Breast epithelium (tissue), 4 donors: ENCODE measurements around the gene SHISA2. TPM values are rescaled to one million over a fixed set of nuclear protein-coding genes. Genes with fewer than 3 reads are reported as not detected.

ENCODE experiments used
- DNase-seq, 2 donors: peaks; one replicate each; pipeline ENCODE4 v3.0.0-alpha.2; 2019; ENCODE audit warnings: low spot score in 2 of 2
- H3K27ac ChIP-seq, 2 donors: fragments of 200-600 bp; sonication (generic) in 1 of 2; one replicate each; pipeline ENCODE4 v1.5.1; 2016 to 2019; ENCODE audit warnings: mild to moderate bottlenecking in 1 of 2
- H3K27me3 ChIP-seq, 2 donors: fragments of 200-600 bp; sonication (generic) in 1 of 2; one replicate each; pipeline versions ENCODE4 v1.5.1 to v1.6.0; 2017 to 2019; ENCODE audit warnings: control low read depth in 1 of 2, mild to moderate bottlenecking in 1 of 2
- H3K36me3 ChIP-seq: fragments of 200-600 bp; one replicate; pipeline ENCODE4 v1.5.1; 2019
- H3K4me1 ChIP-seq, 2 donors: fragments of 200-600 bp; sonication (generic); one replicate each; pipeline ENCODE4 v1.5.1; 2016 to 2019; ENCODE audit warnings: control low read depth in 1 of 2
- H3K4me3 ChIP-seq, 3 donors: fragments of 200-600 bp; sonication (generic); 1 replicate in 2 of 3; 2 replicates in 1 of 3; pipeline ENCODE4 v1.5.1; 2016 to 2019; ENCODE audit warnings: mild to moderate bottlenecking in 3 of 3, moderate library complexity in 2 of 3
- H3K9me3 ChIP-seq, 2 donors: fragments of 200-600 bp; sonication (generic) in 1 of 2; one replicate each; pipeline ENCODE4 v1.5.1; 2016 to 2019; ENCODE audit warnings: control low read depth in 1 of 2
- POLR2A ChIP-seq: fragments of 450-650 bp; IDR thresholded peaks from one replicate; pipeline ENCODE4 v1.6.1; 2016; ENCODE audit warnings: antibody characterized with exemption, mild to moderate bottlenecking, moderate library complexity
- POLR2AphosphoS5 ChIP-seq, 3 donors: sonication (generic); formaldehyde crosslinking; IDR thresholded peaks; one replicate each; pipeline ENCODE4 v1.6.1; 2017; ENCODE audit warnings: antibody characterized with exemption in 3 of 3
- intact Hi-C: fragments of 100-400 bp; cut with DNase I; formaldehyde crosslinking; loops from one replicate; pipeline ENCODE4 v1.15.1; 2023; ENCODE audit warnings: low total_unique reads
- total RNA-seq, 3 donors: library from RNA; depleted of rRNA; stranded (reverse); fragments of >200 nt; gene quantifications; one replicate each; pipeline ENCODE4 v1.1.0, GENCODE V29; 2016
- TF ChIP-seq, protein P1 (sequence below), 3 donors: fragments of 450-650 bp; IDR thresholded peaks; one replicate each; pipeline ENCODE4 v1.5.1; 2016 to 2017; ENCODE audit warnings: antibody characterized with exemption in 3 of 3, mild to moderate bottlenecking in 3 of 3, moderate library complexity in 3 of 3

SHISA2 gene
- total RNA-seq, 3 donors from 2014 or later: 0.64 to 43.8 (median 2.6) TPM

DNA sequence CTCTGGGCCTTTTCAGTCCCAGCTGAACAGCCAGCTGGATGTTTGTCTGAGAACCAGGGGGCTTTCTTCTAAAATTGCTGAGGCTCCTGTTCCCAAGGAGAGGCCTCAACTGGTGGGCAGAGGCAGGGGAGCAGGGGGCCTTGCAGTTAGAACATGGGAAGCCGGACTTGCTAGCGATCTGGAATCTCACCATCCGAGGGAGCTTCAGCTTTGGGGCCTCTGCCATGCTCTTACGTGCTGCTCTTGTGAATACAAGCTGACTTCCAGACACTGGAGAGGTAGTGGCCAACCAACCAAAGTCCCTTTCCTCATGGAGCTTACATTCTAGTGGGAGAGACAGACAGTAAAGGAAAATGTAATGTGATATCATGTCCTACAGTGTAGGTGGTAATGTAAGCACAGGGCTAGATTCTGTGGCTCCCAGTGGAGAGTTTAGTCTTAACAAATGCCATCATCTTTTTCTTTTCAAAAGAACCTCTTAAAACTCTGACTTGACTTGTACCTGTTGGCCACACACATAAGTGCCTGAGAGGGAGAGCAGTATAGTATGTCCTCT lies 22.2 kb downstream of the SHISA2 start:
- Histone ChIP-seq H3K27ac (no peak overlapping the region), H3K27me3 (no peaks in the 10 kb centered on the region), H3K4me1 (peaks cover 0 to 5% of the 10 kb centered on the region in 2 donors), H3K36me3 (no peaks in the 10 kb centered on the region), H3K4me3 (no peak overlapping the region), H3K9me3 (no peaks in the 10 kb centered on the region)
- intact Hi-C loops: no loop called here
- DNase-seq: no peak
- TF ChIP-seq, protein P1, sequence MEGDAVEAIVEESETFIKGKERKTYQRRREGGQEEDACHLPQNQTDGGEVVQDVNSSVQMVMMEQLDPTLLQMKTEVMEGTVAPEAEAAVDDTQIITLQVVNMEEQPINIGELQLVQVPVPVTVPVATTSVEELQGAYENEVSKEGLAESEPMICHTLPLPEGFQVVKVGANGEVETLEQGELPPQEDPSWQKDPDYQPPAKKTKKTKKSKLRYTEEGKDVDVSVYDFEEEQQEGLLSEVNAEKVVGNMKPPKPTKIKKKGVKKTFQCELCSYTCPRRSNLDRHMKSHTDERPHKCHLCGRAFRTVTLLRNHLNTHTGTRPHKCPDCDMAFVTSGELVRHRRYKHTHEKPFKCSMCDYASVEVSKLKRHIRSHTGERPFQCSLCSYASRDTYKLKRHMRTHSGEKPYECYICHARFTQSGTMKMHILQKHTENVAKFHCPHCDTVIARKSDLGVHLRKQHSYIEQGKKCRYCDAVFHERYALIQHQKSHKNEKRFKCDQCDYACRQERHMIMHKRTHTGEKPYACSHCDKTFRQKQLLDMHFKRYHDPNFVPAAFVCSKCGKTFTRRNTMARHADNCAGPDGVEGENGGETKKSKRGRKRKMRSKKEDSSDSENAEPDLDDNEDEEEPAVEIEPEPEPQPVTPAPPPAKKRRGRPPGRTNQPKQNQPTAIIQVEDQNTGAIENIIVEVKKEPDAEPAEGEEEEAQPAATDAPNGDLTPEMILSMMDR (IDR thresholded peaks at IDR 0.05): no peak
- no peak for TF ChIP-seq POLR2A
- TF ChIP-seq POLR2AphosphoS5 (IDR thresholded peaks at IDR 0.05): no peak

DNA sequence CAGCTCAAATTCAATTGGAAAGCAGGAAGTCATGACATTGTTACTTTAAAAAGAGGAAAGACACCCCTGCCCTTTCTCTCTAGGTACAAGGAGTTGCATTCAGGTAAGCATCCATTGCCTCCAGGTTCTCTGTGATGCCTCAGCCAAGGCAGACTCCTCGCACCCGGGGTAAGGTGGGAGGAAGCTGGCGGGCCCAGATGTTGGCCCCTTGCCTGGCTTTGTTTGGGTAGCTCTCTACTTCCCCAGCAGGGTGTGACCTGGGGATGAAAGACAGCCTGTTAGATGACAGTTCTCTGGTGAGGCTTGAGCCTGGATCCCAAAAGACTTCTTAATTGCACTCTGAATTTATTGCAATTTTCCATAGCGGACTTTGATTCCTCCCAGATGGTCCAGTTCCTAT lies 25.6 kb downstream of the SHISA2 start:
- H3K36me3 ChIP-seq: no peaks in the 10 kb centered on the region
- no peak overlapping the region for H3K4me3 ChIP-seq
- intact Hi-C loops: no loop called here
- peaks cover 0 to 5% of the 10 kb centered on the region in 2 donors for H3K4me1 ChIP-seq
- DNase-seq: no peak
- H3K27me3 ChIP-seq: no peaks in the 10 kb centered on the region
- no peak for TF ChIP-seq POLR2A
- TF ChIP-seq POLR2AphosphoS5 (IDR thresholded peaks at IDR 0.05): no peak
- TF ChIP-seq, protein P1 (IDR thresholded peaks at IDR 0.05): no peak
- H3K27ac ChIP-seq: no peak overlapping the region
- H3K9me3 ChIP-seq: no peaks in the 10 kb centered on the region

DNA sequence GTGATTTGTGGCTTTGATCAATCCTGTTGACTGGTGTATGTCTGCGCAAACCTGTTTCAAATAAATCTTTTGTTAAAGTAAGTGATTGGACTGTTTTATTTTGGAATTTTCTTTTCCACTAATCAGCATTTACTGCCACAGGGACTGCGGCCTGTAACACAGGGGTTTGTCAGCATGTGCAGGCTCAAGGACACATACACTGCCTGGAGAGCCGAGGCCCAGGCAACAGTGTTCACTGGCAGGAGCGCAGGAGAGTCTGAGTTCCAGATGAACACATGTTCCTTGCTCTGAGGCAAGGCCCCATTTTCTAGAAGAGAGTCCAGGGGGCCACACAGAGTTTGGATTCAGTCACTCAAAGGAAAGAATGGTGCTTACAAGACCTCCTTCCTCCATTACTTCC lies 26.0 kb downstream of the SHISA2 start:
- H3K36me3 ChIP-seq: no peaks in the 10 kb centered on the region

DNA sequence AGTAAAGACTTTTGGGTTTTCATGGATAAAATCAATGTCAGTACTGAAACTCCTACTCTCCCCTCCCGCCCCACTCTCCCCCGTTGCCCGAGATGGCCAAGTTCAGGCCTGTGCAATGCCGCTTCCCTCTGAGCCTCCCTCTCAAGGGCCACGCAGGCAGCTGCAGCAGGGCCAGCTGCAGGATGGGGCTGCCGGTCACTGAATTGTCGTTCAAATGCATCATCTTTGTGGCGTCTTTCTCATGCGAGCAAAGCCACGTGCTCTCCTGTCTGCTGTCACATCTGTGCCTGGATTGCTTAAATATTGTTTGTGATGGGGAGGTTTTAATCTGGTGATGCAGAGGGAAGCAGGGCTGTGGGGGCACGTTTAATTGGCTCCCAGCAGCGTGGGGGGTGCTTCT lies 26.6 kb downstream of the SHISA2 start:
- intact Hi-C loops: no loop called here
- Histone ChIP-seq H3K36me3 (no peaks in the 10 kb centered on the region), H3K4me1 (peaks cover 0 to 5% of the 10 kb centered on the region in 2 donors), H3K9me3 (no peaks in the 10 kb centered on the region), H3K4me3 (no peak overlapping the region), H3K27ac (no peak overlapping the region), H3K27me3 (no peaks in the 10 kb centered on the region)
- no peak for DNase-seq
- TF ChIP-seq POLR2AphosphoS5 (IDR thresholded peaks at IDR 0.05) (no peak), POLR2A (no peak)
- TF ChIP-seq, protein P1 (IDR thresholded peaks at IDR 0.05): no peak

More for the DNA sequence above, 26.0 kb downstream of the SHISA2 start:
- H3K27ac ChIP-seq: no peak overlapping the region
- H3K27me3 ChIP-seq: no peaks in the 10 kb centered on the region
- H3K9me3 ChIP-seq: no peaks in the 10 kb centered on the region
- no peak overlapping the region for H3K4me3 ChIP-seq
- intact Hi-C loops: no loop called here
- no peak for DNase-seq
- H3K4me1 ChIP-seq: peaks cover 0 to 5% of the 10 kb centered on the region in 2 donors
- TF ChIP-seq POLR2A (no peak), POLR2AphosphoS5 (IDR thresholded peaks at IDR 0.05) (no peak)
- TF ChIP-seq, protein P1 (IDR thresholded peaks at IDR 0.05): no peak

DNA sequence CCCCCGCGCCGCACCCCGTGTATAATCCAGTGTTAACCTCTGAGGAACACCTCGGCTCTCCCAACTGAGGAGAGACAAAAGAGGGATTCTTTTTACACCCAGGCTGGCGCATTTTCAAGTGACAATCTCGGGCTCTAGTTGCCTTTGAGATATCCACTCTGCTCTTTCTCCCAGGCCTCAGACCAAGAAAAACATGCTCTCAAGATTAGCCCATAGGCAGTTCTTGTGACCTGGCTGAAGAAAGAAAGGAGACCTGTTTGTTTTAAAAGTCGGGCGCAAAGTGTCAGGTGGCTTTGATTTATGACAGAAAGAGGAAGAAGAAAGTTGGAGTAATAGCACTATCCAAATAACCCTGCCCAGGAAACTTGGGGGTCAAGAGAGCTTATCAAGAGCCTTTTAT lies 27.3 kb downstream of the SHISA2 start:
- intact Hi-C loops: no loop called here
- Histone ChIP-seq H3K4me3 (no peak overlapping the region), H3K9me3 (no peaks in the 10 kb centered on the region), H3K27me3 (no peaks in the 10 kb centered on the region), H3K36me3 (no peaks in the 10 kb centered on the region), H3K4me1 (peaks cover 0 to 5% of the 10 kb centered on the region in 2 donors), H3K27ac (no peak overlapping the region)
- TF ChIP-seq, protein P1 (IDR thresholded peaks at IDR 0.05): no peak
- TF ChIP-seq POLR2A: no peak
- no peak for TF ChIP-seq POLR2AphosphoS5 (IDR thresholded peaks at IDR 0.05)
- DNase-seq: no peak
